K562 (cell line): Measurements from ENCODE around the gene PRDM8.

Experiments
- CHD2 ChIP-seq: IDR thresholded peaks from 2 replicates; pipeline ENCODE4 v1.6.1; 2011; ENCODE audit warnings: low read depth, low read length
- CTCF ChIP-seq, 3 experiments: IDR thresholded peaks in 2 of 3; conservative IDR thresholded peaks in 1 of 3; 2 replicates each; pipeline ENCODE4 v1.5.1; 2011 to 2012; ENCODE audit warnings: low read length in 3 of 3, mild to moderate bottlenecking in 3 of 3, control low read depth in 2 of 3, improper control_type of control experiment in 1 of 3, inconsistent platforms in 1 of 3, low read depth in 1 of 3, mixed read lengths in 1 of 3, moderate library complexity in 1 of 3; ENCODE audit not compliant: insufficient read depth in 2 of 3
- FOXP1 ChIP-seq: sonication (generic); formaldehyde crosslinking; IDR thresholded peaks from 2 replicates; pipeline ENCODE4 v1.8.0; 2022; ENCODE audit warnings: mild to moderate bottlenecking, missing genetic modification reagents
- GABPB1 ChIP-seq: sonication (generic); formaldehyde crosslinking; IDR thresholded peaks from 2 replicates; pipeline ENCODE4 v1.8.0; 2022; ENCODE audit warnings: mild to moderate bottlenecking, missing genetic modification reagents
- HDAC6 ChIP-seq: IDR thresholded peaks from 2 replicates; pipeline ENCODE4 v1.6.1; 2012; ENCODE audit warnings: low read depth, mild to moderate bottlenecking, control low read depth, inconsistent platforms, low read length, moderate library complexity
- KAT7 ChIP-seq: sonication (generic); formaldehyde crosslinking; IDR thresholded peaks from 2 replicates; pipeline ENCODE4 v1.8.0; 2022; ENCODE audit warnings: missing genetic modification reagents, mild to moderate bottlenecking, borderline replicate concordance
- NRF1 ChIP-seq, 2 experiments: fragments of 450-650 bp; IDR thresholded peaks in 1 of 2; conservative IDR thresholded peaks in 1 of 2; 2 replicates each; pipeline ENCODE4 v1.6.1; 2014; ENCODE audit warnings: mild to moderate bottlenecking in 2 of 2
- PURB ChIP-seq: sonication (generic); formaldehyde crosslinking; IDR thresholded peaks from 2 replicates; pipeline ENCODE4 v1.9.0; 2021; ENCODE audit warnings: low read depth, mild to moderate bottlenecking, missing genetic modification reagents
- SETDB1 ChIP-seq: IDR thresholded peaks from one replicate; pipeline ENCODE4 v1.6.1; 2012; ENCODE audit warnings: low read length, control low read depth, inconsistent platforms
- SMAD4 ChIP-seq: fragments of 250-450 bp; sonication (Bioruptor Pico); conservative IDR thresholded peaks from 2 replicates; pipeline ENCODE4 v1.8.0; 2021; ENCODE audit warnings: inconsistent platforms, mild to moderate bottlenecking, moderate library complexity
- SP1 ChIP-seq: sonication (generic); formaldehyde crosslinking; IDR thresholded peaks from 2 replicates; pipeline ENCODE4 v1.8.1; 2022; ENCODE audit warnings: mild to moderate bottlenecking, missing genetic modification reagents
- TAF1 ChIP-seq: IDR thresholded peaks from 2 replicates; pipeline ENCODE4 v1.6.1; 2011; ENCODE audit warnings: mild to moderate bottlenecking, low read length, moderate library complexity; ENCODE audit not compliant: insufficient read depth, control insufficient read depth, severe bottlenecking; ENCODE audit errors: extremely low read depth

GRCh38 chr4:80228460-80228859 lies 31.2 kb downstream of the PRDM8 start:
- TF ChIP-seq FOXP1 = no peak
- TF ChIP-seq SMAD4 (CRISPR knock-in tag) = no peak
- no peak for TF ChIP-seq PURB (CRISPR knock-in tag)
- no peak for TF ChIP-seq CTCF (IDR thresholded peaks at IDR 0.05 in 2 of 3, conservative IDR thresholded peaks at IDR 0.05 in 1 of 3; ENCODE audit: insufficient read depth in 2 of 3, low read depth in 1 of 3, low read length in 3 of 3)
- TF ChIP-seq GABPB1 (CRISPR knock-in tag) = no peak
- no peak for TF ChIP-seq SETDB1
- TF ChIP-seq TAF1 = no peak
- no peak for TF ChIP-seq NRF1 (conservative IDR thresholded peaks at IDR 0.05 in 1 of 2, IDR thresholded peaks at IDR 0.05 in 1 of 2)
- TF ChIP-seq HDAC6 = no peak
- TF ChIP-seq KAT7 (CRISPR knock-in tag) = no peak
- no peak for TF ChIP-seq CHD2
- no peak for TF ChIP-seq SP1 (CRISPR knock-in tag)
